ENCODE measurements around the gene SLC35F1.

SLC35F1 gene

GRCh38 chr6:117906507-117906957, 532 bp upstream of the SLC35F1 start:
- Histone ChIP-seq H3K4me1 (ENCODE audit: insufficient read depth, insufficient read length) (peaks cover 3% of the 10 kb centered on the region), H3K9me3 (ENCODE audit: insufficient read depth, low read length) (no peaks in the 10 kb centered on the region), H3K4me3 (ENCODE audit: insufficient read length, low read depth) (peak overlapping the region; percentile 64), H3K36me3 (ENCODE audit: insufficient read depth, insufficient read length, low read length) (no peaks in the 10 kb centered on the region), H3K9ac (ENCODE audit: insufficient read length, low read depth) (peak overlapping the region; percentile 21), H3K27me3 (ENCODE audit: insufficient read depth, insufficient read length) (peaks cover 18% of the 10 kb centered on the region)
- TF ChIP-seq ZNF274 (IDR thresholded peaks at IDR 0.05; ENCODE audit: low read depth, low read length) (no peak), YY1 (IDR thresholded peaks at IDR 0.05; ENCODE audit: insufficient read depth, insufficient read length) (no peak), SUZ12 (IDR thresholded peaks at IDR 0.05; ENCODE audit: extremely low read depth, insufficient read depth, insufficient read length) (no peak)
- no peak for DNase-seq (ENCODE audit: low read depth, low spot score)

GRCh38 chr6:117907601-117908245, 659 bp downstream of the SLC35F1 start:
- H3K9ac ChIP-seq (ENCODE audit: insufficient read length, low read depth) = peak overlapping the region; percentile 74

GRCh38 chr6:117908246-117909068, 1.4 kb downstream of the SLC35F1 start:
- Histone ChIP-seq H3K27me3 (ENCODE audit: insufficient read depth, insufficient read length) (peaks cover 18% of the 10 kb centered on the region), H3K9ac (ENCODE audit: insufficient read length, low read depth) (peak overlapping the region; percentile 74)

More at GRCh38 chr6:117907601-117908245, 659 bp downstream of the SLC35F1 start:
- Histone ChIP-seq H3K9me3 (ENCODE audit: insufficient read depth, low read length) (no peaks in the 10 kb centered on the region), H3K36me3 (ENCODE audit: insufficient read depth, insufficient read length, low read length) (no peaks in the 10 kb centered on the region), H3K4me3 (ENCODE audit: insufficient read length, low read depth) (peak overlapping the region; percentile 64), H3K27me3 (ENCODE audit: insufficient read depth, insufficient read length) (peaks cover 18% of the 10 kb centered on the region), H3K4me1 (ENCODE audit: insufficient read depth, insufficient read length) (peaks cover 3% of the 10 kb centered on the region)
- DNase-seq (ENCODE audit: low read depth, low spot score) = no peak
- TF ChIP-seq YY1 (IDR thresholded peaks at IDR 0.05; ENCODE audit: insufficient read depth, insufficient read length) (no peak), ZNF274 (IDR thresholded peaks at IDR 0.05; ENCODE audit: low read depth, low read length) (no peak), SUZ12 (IDR thresholded peaks at IDR 0.05; ENCODE audit: extremely low read depth, insufficient read depth, insufficient read length) (no peak)

GRCh38 chr6:117909638-117910037, 2.6 kb downstream of the SLC35F1 start:
- Histone ChIP-seq H3K4me1 (ENCODE audit: insufficient read depth, insufficient read length) (peaks cover 3% of the 10 kb centered on the region), H3K36me3 (ENCODE audit: insufficient read depth, insufficient read length, low read length) (no peaks in the 10 kb centered on the region), H3K4me3 (ENCODE audit: insufficient read length, low read depth) (no peak overlapping the region), H3K9me3 (ENCODE audit: insufficient read depth, low read length) (no peaks in the 10 kb centered on the region), H3K9ac (ENCODE audit: insufficient read length, low read depth) (no peak overlapping the region), H3K27me3 (ENCODE audit: insufficient read depth, insufficient read length) (peaks cover 18% of the 10 kb centered on the region)
- no peak for TF ChIP-seq ZNF274 (IDR thresholded peaks at IDR 0.05; ENCODE audit: low read depth, low read length)
- no peak for TF ChIP-seq SUZ12 (IDR thresholded peaks at IDR 0.05; ENCODE audit: extremely low read depth, insufficient read depth, insufficient read length)
- TF ChIP-seq YY1 (IDR thresholded peaks at IDR 0.05; ENCODE audit: insufficient read depth, insufficient read length) = no peak
- DNase-seq (ENCODE audit: low read depth, low spot score) = no peak

More at GRCh38 chr6:117908246-117909068, 1.4 kb downstream of the SLC35F1 start:
- Histone ChIP-seq H3K9me3 (ENCODE audit: insufficient read depth, low read length) (no peaks in the 10 kb centered on the region), H3K4me3 (ENCODE audit: insufficient read length, low read depth) (peak overlapping the region; percentile 64), H3K4me1 (ENCODE audit: insufficient read depth, insufficient read length) (peaks cover 3% of the 10 kb centered on the region), H3K36me3 (ENCODE audit: insufficient read depth, insufficient read length, low read length) (no peaks in the 10 kb centered on the region)
- no peak for DNase-seq (ENCODE audit: low read depth, low spot score)
- TF ChIP-seq ZNF274 (IDR thresholded peaks at IDR 0.05; ENCODE audit: low read depth, low read length) (no peak), SUZ12 (IDR thresholded peaks at IDR 0.05; ENCODE audit: extremely low read depth, insufficient read depth, insufficient read length) (no peak), YY1 (IDR thresholded peaks at IDR 0.05; ENCODE audit: insufficient read depth, insufficient read length) (no peak)

- H3K9ac ChIP-seq (ENCODE audit: insufficient read length, low read depth) = no peak overlapping the region
- no peak for TF ChIP-seq ZNF274 (IDR thresholded peaks at IDR 0.05; ENCODE audit: low read depth, low read length)
These were observed 3.5 kb downstream of the SLC35F1 start for GRCh38 chr6:117910549-117910948.

GRCh38 chr6:117911150-117911549, 4.1 kb downstream of the SLC35F1 start:
- no peak for DNase-seq (ENCODE audit: low read depth, low spot score)
- TF ChIP-seq SUZ12 (IDR thresholded peaks at IDR 0.05; ENCODE audit: extremely low read depth, insufficient read depth, insufficient read length) (no peak), ZNF274 (IDR thresholded peaks at IDR 0.05; ENCODE audit: low read depth, low read length) (no peak), YY1 (IDR thresholded peaks at IDR 0.05; ENCODE audit: insufficient read depth, insufficient read length) (no peak)
- H3K9me3 ChIP-seq (ENCODE audit: insufficient read depth, low read length) = no peaks in the 10 kb centered on the region
- H3K9ac ChIP-seq (ENCODE audit: insufficient read length, low read depth) = no peak overlapping the region
- no peak overlapping the region for H3K4me3 ChIP-seq (ENCODE audit: insufficient read length, low read depth)
- H3K36me3 ChIP-seq (ENCODE audit: insufficient read depth, insufficient read length, low read length) = no peaks in the 10 kb centered on the region
- peaks cover 14% of the 10 kb centered on the region for H3K27me3 ChIP-seq (ENCODE audit: insufficient read depth, insufficient read length)
- H3K4me1 ChIP-seq (ENCODE audit: insufficient read depth, insufficient read length) = peaks cover 3% of the 10 kb centered on the region

More at GRCh38 chr6:117910549-117910948, 3.5 kb downstream of the SLC35F1 start:
- no peaks in the 10 kb centered on the region for H3K36me3 ChIP-seq (ENCODE audit: insufficient read depth, insufficient read length, low read length)
- peaks cover 3% of the 10 kb centered on the region for H3K4me1 ChIP-seq (ENCODE audit: insufficient read depth, insufficient read length)
- H3K4me3 ChIP-seq (ENCODE audit: insufficient read length, low read depth) = no peak overlapping the region
- H3K27me3 ChIP-seq (ENCODE audit: insufficient read depth, insufficient read length) = peaks cover 14% of the 10 kb centered on the region
- no peak for DNase-seq (ENCODE audit: low read depth, low spot score)
- H3K9me3 ChIP-seq (ENCODE audit: insufficient read depth, low read length) = no peaks in the 10 kb centered on the region

GRCh38 chr6:117911660-117912059, 4.6 kb downstream of the SLC35F1 start:
- TF ChIP-seq SUZ12 (IDR thresholded peaks at IDR 0.05; ENCODE audit: extremely low read depth, insufficient read depth, insufficient read length) = no peak
- TF ChIP-seq YY1 (IDR thresholded peaks at IDR 0.05; ENCODE audit: insufficient read depth, insufficient read length) = no peak
- no peak for TF ChIP-seq ZNF274 (IDR thresholded peaks at IDR 0.05; ENCODE audit: low read depth, low read length)
- H3K4me1 ChIP-seq (ENCODE audit: insufficient read depth, insufficient read length) = peaks cover 3% of the 10 kb centered on the region
- no peak for DNase-seq (ENCODE audit: low read depth, low spot score)
- H3K9me3 ChIP-seq (ENCODE audit: insufficient read depth, low read length) = no peaks in the 10 kb centered on the region
- no peak overlapping the region for H3K9ac ChIP-seq (ENCODE audit: insufficient read length, low read depth)
- peaks cover 14% of the 10 kb centered on the region for H3K27me3 ChIP-seq (ENCODE audit: insufficient read depth, insufficient read length)
- H3K36me3 ChIP-seq (ENCODE audit: insufficient read depth, insufficient read length, low read length) = no peaks in the 10 kb centered on the region
- H3K4me3 ChIP-seq (ENCODE audit: insufficient read length, low read depth) = no peak overlapping the region
